ENCODE data around the gene MCEMP1.
"Not testable (repeated sequence)": the region's sequence is repeated elsewhere in the genome, so short reads cannot be mapped to it uniquely, and the experiment has no call there.

MCEMP1 gene

GRCh38 chr19:7643629-7644549 lies 33.0 kb upstream of the MCEMP1 start:
- not testable (repeated sequence) for DNase-seq

- no peak for DNase-seq
These were observed 32.4 kb upstream of the MCEMP1 start for GRCh38 chr19:7644550-7644877.

- no peak for DNase-seq
These were observed 31.7 kb upstream of the MCEMP1 start for GRCh38 chr19:7645163-7645562.

- DNase-seq = no peak
These were observed 31.0 kb upstream of the MCEMP1 start for GRCh38 chr19:7645656-7646425.

- DNase-seq = no peak
These were observed 30.5 kb upstream of the MCEMP1 start for GRCh38 chr19:7646426-7646700.

- DNase-seq = no peak
These were observed 29.7 kb upstream of the MCEMP1 start for GRCh38 chr19:7647156-7647555.

- DNase-seq = no peak
These were observed 28.4 kb upstream of the MCEMP1 start for GRCh38 chr19:7648265-7649014.

GRCh38 chr19:7650148-7650547 lies 26.7 kb upstream of the MCEMP1 start:
- DNase-seq = no peak

- DNase-seq = peak; percentile 85
These were observed 24.7 kb upstream of the MCEMP1 start for GRCh38 chr19:7652061-7652641.

GRCh38 chr19:7654401-7654800 lies 22.5 kb upstream of the MCEMP1 start:
- DNase-seq = no peak

GRCh38 chr19:7655581-7655980 lies 21.3 kb upstream of the MCEMP1 start:
- DNase-seq = no peak

- no peak for DNase-seq
These were observed 19.6 kb upstream of the MCEMP1 start for GRCh38 chr19:7657131-7657751.

GRCh38 chr19:7658219-7658686 lies 18.6 kb upstream of the MCEMP1 start:
- DNase-seq = no peak

- no peak for DNase-seq
These were observed 14.9 kb upstream of the MCEMP1 start for GRCh38 chr19:7661744-7662538.

GRCh38 chr19:7662657-7663056 lies 14.2 kb upstream of the MCEMP1 start:
- no peak for DNase-seq

GRCh38 chr19:7663706-7664105 lies 13.2 kb upstream of the MCEMP1 start:
- no peak for DNase-seq

GRCh38 chr19:7665076-7665475 lies 11.8 kb upstream of the MCEMP1 start:
- no peak for DNase-seq

- DNase-seq = no peak
These were observed 8.0 kb upstream of the MCEMP1 start, which contains the start of gene RETN for GRCh38 chr19:7668842-7669241. Gene RETN, plus strand, starts transcription at chr19:7669049. Its CDS starts 278 bp downstream, at chr19:7669327.

GRCh38 chr19:7669641-7670040 lies 7.2 kb upstream of the MCEMP1 start:
- DNase-seq = no peak

- DNase-seq = no peak
These were observed 6.6 kb upstream of the MCEMP1 start for GRCh38 chr19:7670150-7670783.

- no peak for DNase-seq
These were observed 6.1 kb upstream of the MCEMP1 start for GRCh38 chr19:7670790-7671189.
